Measurements from ENCODE around the gene CARNS1.

- no peak for TF ChIP-seq CTCF (IDR thresholded peaks at IDR 0.05)
- no peak for TF ChIP-seq POLR2AphosphoS5 (IDR thresholded peaks at IDR 0.05)
- TF ChIP-seq POLR2A (IDR thresholded peaks at IDR 0.05), result no peak
These were observed 26.4 kb downstream of the CARNS1 start for GRCh38 chr11:67441731-67442351.
